GM21360 (cell line): ENCODE measurements around the gene ROBO1.

Experiments used
- ATAC-seq: cut with Tn5 transposase; IDR thresholded peaks from one replicate; pipeline ENCODE4 v1.9.1; 2021; ENCODE audit warnings: mild to moderate bottlenecking, moderate library complexity; ENCODE audit not compliant: unreplicated experiment

Gene ROBO1

DNA sequence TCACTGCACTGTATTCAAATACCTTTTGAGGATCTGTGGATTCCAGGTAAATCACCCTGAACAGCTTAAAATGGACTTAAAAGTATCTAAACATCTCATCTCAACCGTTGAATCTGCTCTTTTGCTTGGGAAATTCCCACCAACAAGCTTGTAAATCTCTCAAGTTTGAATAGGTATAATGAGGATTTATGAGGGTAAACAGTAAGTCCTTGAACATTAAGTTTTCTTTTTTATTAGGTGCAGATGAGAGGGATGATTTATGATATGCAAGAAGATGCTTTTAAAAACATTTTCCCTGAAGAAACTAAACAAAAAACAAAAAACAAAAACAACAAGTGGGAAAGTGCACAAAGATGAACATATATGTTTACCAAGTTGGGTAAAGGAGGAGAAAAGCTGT, 290.6 kb downstream of the ROBO1 start:
- no peak for ATAC-seq

DNA sequence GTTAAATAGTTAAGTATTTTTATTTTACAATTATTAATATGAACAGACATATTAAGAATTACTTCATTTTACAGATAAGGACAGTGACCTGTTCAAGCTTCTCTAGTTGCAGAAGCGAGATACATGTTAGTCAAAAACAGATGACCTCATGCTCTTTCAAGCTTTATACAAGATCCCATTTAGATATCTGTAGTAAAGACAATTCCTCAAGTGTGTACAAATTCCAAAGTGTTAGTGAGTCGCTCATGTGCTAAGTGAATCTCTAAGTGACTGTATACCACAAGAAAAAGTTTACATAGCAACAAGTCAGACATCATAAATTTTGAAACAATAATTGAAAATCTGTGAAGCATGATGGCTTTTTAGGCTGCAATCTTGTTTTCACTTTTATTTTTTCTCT, 293.8 kb downstream of the ROBO1 start:
- ATAC-seq: no peak

GRCh38 chr3:79467721-79468120, 300.1 kb downstream of the ROBO1 start:
- no peak for ATAC-seq

GRCh38 chr3:79461129-79461792, 306.5 kb downstream of the ROBO1 start:
- no peak for ATAC-seq

GRCh38 chr3:79453600-79453999, 314.2 kb downstream of the ROBO1 start:
- ATAC-seq: no peak

GRCh38 chr3:79436387-79436786, 331.4 kb downstream of the ROBO1 start:
- no peak for ATAC-seq

DNA sequence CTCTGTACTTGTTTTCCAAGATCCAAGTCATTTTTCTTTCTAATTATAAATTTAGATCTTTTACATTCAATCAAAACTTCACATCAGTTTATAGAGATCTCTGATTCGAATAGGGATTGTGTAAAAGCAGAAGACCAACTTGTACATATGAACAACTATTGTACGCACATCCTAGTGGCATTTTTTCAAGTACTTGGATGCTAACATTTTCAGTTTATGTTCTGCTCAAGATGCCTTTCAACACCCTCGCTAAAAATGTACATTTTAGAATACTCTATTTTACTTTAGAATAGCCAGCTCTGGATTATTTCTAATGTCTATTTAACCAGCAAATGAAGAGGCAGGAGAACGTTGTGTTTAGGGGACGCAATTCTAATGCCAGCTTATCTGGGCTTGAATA, 340.7 kb downstream of the ROBO1 start:
- no peak for ATAC-seq

DNA sequence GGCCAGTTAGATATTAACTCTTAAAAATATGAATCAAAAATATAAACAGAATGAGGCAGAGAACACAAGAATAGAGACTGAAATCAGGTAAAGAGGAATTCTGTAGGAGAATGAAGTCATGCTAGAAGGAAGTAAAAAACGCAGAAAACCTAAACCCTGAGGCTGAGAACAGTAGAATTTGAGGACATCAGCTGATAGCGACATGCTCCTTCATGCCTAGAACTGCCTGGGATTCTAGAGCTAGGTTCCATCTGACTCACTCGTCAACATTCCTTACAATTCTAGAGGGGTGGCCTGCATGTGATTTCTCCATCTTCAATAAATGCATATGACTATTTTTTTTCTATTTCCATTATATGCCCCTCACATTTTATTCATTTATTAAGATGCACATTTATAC, 343.0 kb downstream of the ROBO1 start:
- no peak for ATAC-seq

DNA sequence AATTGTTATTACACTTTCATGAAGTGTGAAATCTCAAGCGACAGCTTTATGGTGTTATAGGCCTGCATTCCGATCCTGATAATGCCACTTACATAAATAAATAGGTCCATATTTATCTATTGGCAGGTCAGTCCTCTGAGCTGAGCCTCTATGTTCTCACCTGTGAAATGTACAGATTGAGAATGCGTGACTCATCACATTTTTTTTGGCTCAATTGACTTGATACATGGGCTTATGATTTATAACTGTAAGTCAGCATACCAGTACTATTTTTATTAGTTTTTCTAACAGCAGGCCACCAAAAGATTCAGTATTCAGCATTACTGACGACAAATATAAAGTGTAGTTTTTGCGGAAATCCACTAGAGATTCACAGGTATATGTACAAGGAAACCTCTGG, 344.4 kb downstream of the ROBO1 start:
- ATAC-seq: no peak

GRCh38 chr3:79421273-79421672, 346.5 kb downstream of the ROBO1 start:
- no peak for ATAC-seq

DNA sequence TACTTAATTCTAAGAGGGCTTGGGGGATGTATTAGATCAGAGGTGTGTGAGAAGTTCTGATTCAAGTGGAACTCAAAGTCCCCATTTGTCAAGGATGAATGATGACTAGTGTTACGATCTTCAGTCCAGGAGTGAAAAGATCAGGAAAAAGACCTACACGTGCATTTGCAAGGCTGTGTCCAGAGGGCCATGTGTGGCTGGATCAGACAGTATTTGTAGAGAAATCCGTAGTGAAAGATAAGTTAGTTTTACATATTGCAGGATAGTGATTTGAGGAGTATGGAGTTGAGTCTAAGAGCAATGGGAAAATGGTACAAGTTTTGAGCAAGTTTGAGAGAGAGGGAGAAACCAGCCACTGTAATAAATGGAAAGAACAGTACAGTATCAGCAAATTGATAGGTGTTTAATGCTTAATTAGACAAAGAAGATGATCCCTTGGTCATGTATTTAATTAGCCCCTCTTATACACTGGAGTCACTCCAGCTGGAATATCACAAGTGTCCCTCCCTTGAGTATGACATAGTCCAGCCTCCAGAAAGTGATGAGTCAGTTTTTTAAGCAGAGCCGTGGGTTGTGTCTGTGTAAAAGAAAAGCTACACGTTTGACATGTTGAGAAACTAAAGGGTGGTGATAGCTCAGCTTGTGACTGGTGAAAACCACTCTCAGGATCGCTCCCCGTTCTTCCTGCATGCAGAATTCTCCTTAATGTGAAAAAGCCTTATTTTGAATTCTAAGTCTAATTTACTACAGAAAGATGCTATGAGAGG, 348.8 kb downstream of the ROBO1 start:
- ATAC-seq: no peak

GRCh38 chr3:79415356-79415755, 352.4 kb downstream of the ROBO1 start:
- ATAC-seq: no peak

- ATAC-seq: no peak
These were observed 353.0 kb downstream of the ROBO1 start for GRCh38 chr3:79414806-79415205.

GRCh38 chr3:79414035-79414434, 353.8 kb downstream of the ROBO1 start:
- no peak for ATAC-seq

DNA sequence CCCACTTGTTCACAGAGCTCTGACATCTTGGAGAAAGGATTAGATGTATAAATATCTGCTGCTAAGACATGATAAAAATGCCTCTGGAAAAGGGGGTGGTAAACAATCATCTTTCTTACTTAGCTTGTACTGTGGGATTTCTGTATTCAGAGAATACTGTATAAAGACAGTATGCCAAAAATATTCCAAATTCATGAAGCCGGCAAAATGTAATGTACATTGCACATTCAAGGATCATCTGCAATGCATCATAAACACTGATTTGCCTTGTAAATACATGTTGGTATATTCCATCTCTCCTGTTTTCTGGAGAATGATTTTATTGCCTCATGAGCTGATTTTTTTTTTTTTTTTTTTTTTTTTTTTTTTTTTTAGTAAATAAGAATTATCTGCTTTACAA, 355.3 kb downstream of the ROBO1 start:
- ATAC-seq: no peak

GRCh38 chr3:79410617-79411016, 357.2 kb downstream of the ROBO1 start:
- no peak for ATAC-seq

DNA sequence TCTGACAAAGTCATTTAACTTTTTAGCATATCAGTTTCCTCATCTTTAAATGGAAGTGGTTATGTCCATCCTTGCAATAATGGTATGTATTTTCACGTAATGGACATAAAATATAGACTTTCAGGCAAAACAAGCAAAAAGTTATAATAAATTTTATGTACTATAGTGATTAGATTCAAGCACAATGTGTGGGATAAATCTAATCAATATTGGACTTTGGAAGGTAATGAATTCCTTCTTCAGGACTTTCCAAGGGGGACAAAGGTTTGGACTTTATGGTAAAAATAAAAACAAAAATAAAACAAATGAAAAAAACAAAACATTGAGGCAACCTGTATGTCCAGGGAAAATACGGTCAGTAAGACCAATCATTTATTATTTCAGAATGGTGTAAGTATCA, 357.7 kb downstream of the ROBO1 start:
- no peak for ATAC-seq

- ATAC-seq: no peak
These were observed 361.6 kb downstream of the ROBO1 start for GRCh38 chr3:79406175-79406574.

DNA sequence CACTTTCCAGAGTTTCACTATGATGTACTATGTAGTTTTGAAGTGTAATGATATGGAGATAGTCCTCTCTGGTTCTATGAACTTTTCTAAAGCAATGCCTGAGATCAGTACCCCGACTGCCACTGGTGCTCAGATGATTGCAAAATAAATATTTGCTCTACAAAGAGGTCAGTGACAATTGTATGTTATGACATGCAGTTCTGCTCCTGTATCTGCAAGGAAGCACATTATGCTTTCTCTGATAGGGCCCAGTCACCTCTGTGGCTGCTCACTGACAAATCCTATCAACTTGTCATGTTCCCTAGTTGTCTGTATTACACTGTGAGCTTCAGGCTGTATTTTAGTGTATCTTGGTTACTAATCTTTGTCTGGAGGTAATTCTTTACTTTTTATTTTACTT, 362.6 kb downstream of the ROBO1 start:
- ATAC-seq: no peak

GRCh38 chr3:79396595-79396994, 371.2 kb downstream of the ROBO1 start:
- ATAC-seq: no peak

GRCh38 chr3:79392479-79392878, 375.3 kb downstream of the ROBO1 start:
- ATAC-seq: no peak

GRCh38 chr3:79390352-79390751, 377.4 kb downstream of the ROBO1 start:
- ATAC-seq: no peak

DNA sequence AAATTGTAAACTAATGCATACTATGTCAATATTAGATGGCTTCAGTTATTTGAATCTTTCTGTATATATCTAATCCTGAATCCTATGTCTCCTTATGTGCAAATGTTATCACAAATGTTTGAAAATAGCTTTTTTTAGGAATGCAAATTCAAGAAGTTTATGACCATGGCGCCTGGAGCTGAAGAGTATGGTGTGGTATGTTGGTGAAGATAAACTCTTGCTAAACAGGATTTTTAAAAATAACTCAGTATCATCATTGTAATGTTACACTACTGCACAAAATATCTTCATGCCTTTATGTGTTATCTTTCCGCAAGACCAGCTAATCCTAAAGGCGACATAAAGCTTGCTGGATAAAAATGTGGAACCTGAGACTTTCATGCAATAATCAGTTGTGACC, 382.6 kb downstream of the ROBO1 start:
- ATAC-seq: no peak
